HL-60/S4 treated with phorbol 12-myristate 13-acetate at 8.2 ng/mL for 4 days and 3 days (cell line): ENCODE measurements around the gene PCNT.

ENCODE experiments used
- in situ Hi-C: fragments of 300-500 bp; cut with MboI; formaldehyde crosslinking; loops from 2 replicates; pipeline ENCODE4 v1.15.0; 2022; ENCODE audit warnings: low sequenced_read_pairs

Gene PCNT

GRCh38 chr21:46329796-46330195, 5.8 kb downstream of the PCNT start:
- in situ Hi-C loops, result no loop called here

GRCh38 chr21:46334351-46335140, 10.6 kb downstream of the PCNT start:
- in situ Hi-C loops, result no loop called here

- in situ Hi-C loops, result no loop called here
Measured at GRCh38 chr21:46336603-46337002, 12.6 kb downstream of the PCNT start.

GRCh38 chr21:46340998-46341397, 17.0 kb downstream of the PCNT start:
- in situ Hi-C loops, result no loop called here

- in situ Hi-C loops, result no loop called here
Measured at GRCh38 chr21:46344219-46344915, 20.4 kb downstream of the PCNT start.

GRCh38 chr21:46345861-46346260, 21.9 kb downstream of the PCNT start:
- in situ Hi-C loops, result no loop called here

GRCh38 chr21:46346296-46347202, 22.6 kb downstream of the PCNT start:
- in situ Hi-C loops, result no loop called here

- in situ Hi-C loops, result no loop called here
Measured at GRCh38 chr21:46347203-46347550, 23.2 kb downstream of the PCNT start.

GRCh38 chr21:46347791-46348381, 23.9 kb downstream of the PCNT start:
- in situ Hi-C loops, result no loop called here

GRCh38 chr21:46349134-46349760, 25.3 kb downstream of the PCNT start:
- in situ Hi-C loops, result no loop called here

- in situ Hi-C loops, result no loop called here
Measured at GRCh38 chr21:46350571-46350970, 26.6 kb downstream of the PCNT start.

- in situ Hi-C loops, result no loop called here
Measured at GRCh38 chr21:46350981-46351380, 27.0 kb downstream of the PCNT start.

- in situ Hi-C loops, result no loop called here
Measured at GRCh38 chr21:46351476-46352163, 27.7 kb downstream of the PCNT start.

- in situ Hi-C loops, result no loop called here
Measured at GRCh38 chr21:46352164-46352515, 28.2 kb downstream of the PCNT start.

- in situ Hi-C loops, result no loop called here
Measured at GRCh38 chr21:46352913-46353312, 29.0 kb downstream of the PCNT start.

- in situ Hi-C loops, result no loop called here
Measured at GRCh38 chr21:46354046-46354445, 30.1 kb downstream of the PCNT start.

- in situ Hi-C loops, result no loop called here
Measured at GRCh38 chr21:46354518-46354917, 30.6 kb downstream of the PCNT start.

GRCh38 chr21:46355161-46356004, 31.4 kb downstream of the PCNT start:
- in situ Hi-C loops, result no loop called here

GRCh38 chr21:46356005-46356338, 32.0 kb downstream of the PCNT start:
- in situ Hi-C loops, result no loop called here
